HG02678 (cell line): ENCODE data around the gene PTGER1.
A peak's percentile ranks its signal among the peaks of the same experiment; 100 is the strongest.
"Not testable (repeated sequence)": the region's sequence is repeated elsewhere in the genome, so short reads cannot be mapped to it uniquely, and the experiment has no call there.

Experiments
- ATAC-seq: cut with Tn5 transposase; IDR thresholded peaks from one replicate; pipeline ENCODE4 v1.9.1; 2021; ENCODE audit warnings: mild to moderate bottlenecking, moderate library complexity; ENCODE audit not compliant: unreplicated experiment

Gene PTGER1, protein sequence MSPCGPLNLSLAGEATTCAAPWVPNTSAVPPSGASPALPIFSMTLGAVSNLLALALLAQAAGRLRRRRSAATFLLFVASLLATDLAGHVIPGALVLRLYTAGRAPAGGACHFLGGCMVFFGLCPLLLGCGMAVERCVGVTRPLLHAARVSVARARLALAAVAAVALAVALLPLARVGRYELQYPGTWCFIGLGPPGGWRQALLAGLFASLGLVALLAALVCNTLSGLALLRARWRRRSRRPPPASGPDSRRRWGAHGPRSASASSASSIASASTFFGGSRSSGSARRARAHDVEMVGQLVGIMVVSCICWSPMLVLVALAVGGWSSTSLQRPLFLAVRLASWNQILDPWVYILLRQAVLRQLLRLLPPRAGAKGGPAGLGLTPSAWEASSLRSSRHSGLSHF

DNA sequence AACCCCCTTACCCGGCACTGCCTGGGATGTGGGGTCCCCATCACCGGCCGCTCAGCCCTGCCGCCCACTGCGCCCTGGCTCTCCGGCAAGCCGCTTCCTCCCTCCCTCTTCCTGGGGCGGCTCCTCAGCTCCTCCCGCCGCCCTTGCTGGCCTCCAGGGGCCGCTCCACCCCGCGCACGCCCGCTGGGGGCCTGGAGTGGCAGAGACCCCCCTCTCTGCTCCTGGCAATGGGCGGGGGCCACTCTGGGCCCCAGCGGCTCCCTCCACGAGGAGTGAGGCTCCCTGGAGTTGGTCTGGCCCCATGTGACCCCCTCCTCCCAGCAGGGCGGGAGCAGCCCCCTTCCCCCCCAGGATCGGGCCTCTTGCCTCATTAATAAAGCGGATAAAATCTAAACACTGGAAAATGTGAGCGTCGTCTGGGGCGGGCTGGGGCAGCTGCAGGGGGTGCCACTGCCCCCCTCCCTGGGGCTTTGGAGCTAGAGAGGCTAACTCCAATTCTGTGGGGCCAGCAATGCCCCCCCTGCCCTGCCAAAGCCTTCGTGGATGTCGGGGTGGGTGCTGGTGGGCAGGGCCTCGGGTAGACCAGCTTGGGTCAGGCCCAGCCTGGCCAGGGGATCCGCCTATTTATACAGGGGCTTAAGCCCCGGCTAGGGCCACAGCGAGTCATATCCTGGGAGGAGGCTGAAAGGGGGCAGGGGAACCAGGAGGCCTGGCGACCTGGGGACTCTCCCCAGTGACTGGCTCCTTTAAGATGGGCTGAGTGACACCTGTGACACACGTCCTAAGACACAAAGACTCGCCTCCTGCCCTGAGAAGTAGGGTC lies at the start of gene PTGER1:
Gene PTGER1, minus strand, starts transcription at position 104 of the 823 bp plus-strand sequence. CDS start 1,034 bp downstream, outside the sequence.
- no peak for ATAC-seq

DNA sequence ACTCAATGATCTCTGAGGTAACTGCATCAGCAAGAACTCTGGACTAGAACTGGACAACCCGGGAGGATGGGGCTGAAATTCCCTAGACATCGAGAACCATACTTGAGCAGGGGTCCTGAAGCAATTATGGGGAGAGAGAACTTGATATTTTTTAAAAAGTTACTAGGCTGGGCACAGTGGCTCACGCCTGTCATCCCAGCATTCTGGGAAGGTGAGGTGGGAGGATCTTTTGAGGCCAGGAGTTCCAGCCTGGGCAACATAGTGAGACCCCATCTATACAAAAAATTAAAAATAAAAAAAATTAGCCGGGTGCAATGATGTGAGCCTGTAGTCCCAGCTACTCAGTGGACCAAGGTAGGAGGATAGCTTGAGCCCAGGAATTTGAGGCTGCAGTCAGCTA lies 45.4 kb upstream of the PTGER1 start:
- no peak for ATAC-seq

DNA sequence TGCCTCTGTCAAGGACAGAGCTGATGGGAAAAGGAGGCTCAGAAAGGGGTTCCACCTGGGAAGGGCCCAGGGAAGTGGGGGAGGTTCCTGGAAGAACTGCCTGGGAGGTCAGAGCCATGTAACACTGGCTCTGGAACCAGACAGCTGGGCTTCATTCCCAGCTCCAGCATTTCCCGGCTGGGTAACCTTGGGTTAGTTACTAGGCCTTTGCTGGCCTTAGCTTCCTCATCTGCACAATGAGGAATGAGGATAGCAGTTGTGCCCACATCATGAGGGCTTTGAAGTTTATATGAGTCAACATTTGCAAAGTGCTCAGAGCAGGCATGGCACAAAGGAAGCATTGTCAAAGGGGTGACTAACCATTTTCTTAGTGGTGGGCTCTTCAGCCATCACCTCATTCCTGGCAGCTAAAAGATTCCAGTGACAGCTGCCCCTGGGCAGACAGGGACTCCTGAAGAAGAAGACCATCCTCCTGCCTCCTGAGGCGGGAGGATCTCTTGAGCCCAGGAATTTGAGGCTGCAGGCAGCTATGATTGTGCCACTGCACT lies 44.8 kb upstream of the PTGER1 start:
- no peak for ATAC-seq

DNA sequence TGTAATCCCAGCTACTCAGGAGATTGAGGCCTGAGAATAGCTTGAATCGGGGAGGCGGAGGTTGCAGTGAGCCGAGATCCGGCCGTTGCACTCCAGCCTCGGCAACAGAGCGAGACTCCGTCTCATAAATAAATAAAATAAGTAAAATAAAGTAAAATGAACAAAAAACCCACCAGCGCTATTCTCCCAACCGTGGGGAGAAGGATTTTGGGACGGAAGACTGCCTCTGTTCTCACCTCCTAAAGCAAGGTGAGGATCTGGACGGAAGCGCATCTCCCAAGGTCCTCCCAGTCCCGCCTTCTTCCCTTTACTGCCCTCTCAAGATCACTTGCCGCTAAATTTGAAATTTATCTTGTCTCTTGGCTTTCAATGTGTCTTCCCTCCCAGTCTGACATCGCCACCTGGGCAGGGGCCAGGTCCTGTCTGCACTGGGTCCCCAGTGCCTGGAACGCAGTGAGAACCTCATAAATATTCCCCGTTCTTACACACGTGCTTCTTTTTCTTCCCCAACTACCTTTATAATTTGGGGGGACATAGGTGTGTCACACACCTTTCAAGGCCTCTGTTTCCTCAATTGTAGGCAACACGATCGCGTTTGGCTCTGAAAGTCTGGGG lies 44.2 kb upstream of the PTGER1 start:
- no peak for ATAC-seq

DNA sequence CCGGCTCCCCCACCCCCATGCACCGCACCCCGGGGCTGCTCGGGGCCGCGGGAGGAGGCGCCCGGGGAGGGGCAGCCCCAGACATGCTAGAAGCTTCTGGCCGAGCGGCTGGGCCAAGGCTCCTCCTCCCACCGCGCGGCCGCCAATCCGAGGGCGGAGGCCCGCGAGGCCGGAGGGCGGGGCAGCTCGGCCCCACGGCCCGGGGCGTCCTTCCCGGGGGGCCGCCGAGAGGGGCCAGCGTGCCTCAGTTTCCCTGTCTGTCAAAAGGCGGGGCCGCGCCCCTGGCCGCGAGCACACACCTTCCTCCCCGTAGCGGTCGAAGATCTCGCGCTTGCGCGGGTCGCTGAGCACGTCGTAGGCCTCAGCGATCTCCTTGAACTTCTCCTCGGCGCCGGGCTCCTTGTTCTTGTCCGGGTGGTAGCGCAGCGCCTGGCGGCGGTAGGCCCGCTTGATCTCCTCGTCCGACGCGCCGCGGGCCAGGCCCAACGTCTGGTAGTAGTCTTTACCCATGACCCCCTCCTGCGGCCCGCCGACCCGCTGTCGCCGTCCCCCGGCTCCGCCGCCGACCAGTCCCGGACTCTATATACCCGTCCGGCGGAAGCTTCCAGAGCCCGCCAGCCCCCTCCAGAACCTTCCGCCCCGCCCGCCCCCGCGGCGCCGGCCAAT lies 42.8 kb upstream of the PTGER1 start, which contains the start of gene DNAJB1:
Gene DNAJB1, minus strand, starts transcription at position 558 of the 666 bp plus-strand sequence. Its CDS starts 48 bp downstream, at position 510.
- ATAC-seq: peak; percentile 61

DNA sequence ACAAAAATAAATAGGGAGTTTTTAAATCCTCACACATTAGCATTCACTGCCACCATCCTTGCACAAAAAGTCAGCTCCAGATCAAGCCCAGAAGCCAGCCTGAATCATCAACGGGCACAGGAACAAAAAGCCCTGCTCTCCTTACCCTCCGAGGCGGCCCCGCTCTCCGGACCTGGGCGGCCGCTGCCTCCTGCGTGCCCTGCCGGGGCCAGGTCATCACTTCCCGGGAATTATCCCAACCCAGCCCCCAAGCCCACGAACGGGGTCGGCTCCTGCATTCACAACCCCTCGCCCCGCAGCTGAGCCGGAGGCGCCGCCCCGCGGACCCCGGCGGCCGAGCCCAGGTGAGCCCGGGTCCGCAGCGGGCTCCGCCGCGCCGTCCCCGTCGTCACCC lies 42.3 kb upstream of the PTGER1 start:
- no peak for ATAC-seq

DNA sequence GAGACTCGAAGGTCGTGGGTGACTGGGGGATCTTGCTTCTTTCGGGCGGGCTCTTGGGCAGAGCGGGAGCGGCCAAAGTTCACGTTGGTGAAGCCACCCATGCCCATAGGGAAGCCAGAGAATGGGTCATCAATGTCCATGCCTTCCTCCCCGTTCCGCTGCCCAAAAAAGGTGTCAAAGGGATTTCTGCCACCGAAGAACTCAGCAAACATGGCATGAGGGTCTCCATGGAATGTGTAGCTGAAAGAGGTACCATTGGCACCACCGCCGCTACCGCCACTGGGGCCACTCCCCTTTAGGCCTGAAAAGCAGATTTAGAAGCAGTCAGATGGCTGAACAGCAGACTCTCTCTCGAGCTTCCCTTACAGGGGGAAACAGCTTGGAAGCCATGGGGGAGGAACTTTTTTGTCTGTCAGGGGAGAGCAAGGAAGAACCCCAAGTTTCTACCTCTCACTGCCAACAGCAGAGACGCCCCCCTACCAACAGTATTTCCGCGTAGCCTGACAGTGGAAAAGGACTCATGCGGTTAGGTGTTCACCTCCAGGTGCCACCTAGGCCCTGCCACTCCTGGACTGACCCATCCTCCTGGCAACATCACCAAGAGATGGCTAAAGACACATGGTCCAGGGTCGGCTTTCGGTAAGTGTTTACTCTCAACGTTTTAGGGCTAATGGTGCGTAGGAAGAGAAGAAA lies 41.7 kb upstream of the PTGER1 start:
- no peak for ATAC-seq

DNA sequence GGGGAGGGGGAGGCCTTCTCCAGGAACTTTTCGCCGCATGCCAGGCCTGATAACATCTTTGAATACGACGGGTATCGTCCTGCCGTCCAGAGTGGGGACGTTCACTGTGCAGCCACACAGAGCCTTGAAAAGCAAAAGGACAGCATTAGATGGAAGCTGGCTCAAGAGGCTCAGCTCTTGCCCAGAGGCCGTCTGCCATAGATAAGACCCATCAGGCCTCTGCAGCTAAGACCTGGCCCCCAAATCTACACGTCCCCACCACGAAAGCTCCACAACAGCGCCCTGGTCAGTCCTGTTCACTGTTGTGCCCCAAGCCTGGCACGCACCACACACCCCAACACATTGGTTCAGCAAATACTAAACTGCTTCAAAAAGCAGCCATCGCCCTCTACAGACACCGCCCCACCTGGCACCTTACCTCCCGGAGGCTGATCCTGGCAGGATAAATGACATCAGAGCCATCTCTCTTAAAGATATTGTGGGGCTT lies 40.9 kb upstream of the PTGER1 start:
- no peak for ATAC-seq

DNA sequence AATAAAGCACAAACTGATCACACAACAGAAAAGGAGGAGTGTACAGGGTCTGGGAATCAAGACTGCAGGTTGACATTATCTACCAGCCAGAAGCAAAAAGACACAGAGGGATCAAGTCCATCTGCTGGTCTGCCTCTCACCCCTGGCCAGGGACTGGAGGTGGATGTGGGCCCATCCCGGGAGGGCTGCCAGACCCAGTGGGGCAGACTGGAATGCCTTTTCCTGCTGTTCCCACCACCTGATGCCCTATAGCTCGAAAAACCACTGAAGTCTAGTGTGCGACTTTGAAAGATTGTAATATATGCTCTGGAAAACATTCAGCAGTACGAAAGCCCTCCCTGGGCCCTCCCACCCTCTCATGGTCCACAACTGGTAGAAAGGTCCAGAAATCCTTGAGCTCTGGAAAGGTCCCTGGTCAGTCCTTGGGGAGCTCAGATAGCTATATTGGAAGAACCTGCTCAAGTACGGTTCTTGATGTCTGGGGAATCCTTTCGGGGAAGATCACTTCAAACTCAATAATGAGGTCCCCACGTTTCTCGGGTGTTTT lies 40.4 kb upstream of the PTGER1 start:
- no peak for ATAC-seq

DNA sequence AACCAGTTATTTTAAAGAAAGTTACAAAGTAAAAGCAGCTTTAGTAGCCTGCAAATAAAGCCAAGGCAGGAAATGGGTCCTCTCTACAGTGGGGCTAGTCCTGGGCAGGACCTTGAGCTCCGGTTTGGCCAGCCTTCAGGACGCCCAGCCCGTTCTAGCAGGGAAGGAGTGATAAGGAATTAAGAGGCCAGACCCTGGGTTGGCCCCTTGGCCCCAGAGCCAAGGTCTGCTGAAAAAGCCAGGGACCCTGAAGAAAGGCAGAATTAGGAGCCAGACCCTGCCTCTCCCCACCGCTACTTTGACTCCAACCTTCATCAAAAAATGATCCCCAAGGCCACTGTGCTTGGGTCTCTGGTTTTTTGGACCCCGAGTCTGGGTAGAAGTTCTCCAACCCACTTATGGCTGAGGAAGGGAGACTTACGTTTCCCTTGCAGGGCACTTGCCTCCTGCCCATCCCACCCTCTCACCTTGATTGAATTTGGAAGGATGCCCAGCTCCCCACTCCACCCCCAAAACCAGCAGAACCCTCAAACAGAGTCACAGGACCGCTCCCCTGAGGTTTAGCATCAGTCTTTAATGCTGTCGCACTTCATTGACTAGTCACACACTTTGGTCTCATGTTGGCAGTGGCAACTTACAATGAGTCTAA lies 39.2 kb upstream of the PTGER1 start:
- ATAC-seq: no peak

DNA sequence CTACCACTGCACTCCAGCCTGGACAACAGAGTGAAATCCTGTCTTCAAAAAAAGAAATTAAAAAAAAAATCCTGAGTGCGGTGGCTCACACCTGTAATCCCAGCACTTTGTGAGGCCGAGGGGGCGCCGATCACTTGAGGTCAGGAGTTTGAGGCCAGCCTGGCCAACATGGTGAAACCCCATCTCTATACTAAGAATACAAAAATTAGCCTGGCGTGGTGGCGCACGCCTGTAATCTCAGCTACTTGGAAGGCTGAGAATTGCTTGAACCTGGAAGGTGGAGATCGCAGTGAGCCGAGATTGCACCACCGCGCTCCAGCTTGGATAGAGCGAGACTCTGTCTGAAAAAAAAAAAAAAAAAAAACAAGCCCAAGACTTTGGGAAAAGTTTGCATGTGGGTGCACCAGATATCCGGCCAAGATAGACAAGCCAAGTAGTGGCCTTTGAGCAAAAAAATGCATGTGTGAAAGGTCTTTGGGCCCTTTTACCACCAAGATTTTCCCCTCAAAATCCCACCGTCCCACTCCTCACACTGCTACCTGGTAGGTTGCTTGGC lies 37.3 kb upstream of the PTGER1 start:
- ATAC-seq: no peak

DNA sequence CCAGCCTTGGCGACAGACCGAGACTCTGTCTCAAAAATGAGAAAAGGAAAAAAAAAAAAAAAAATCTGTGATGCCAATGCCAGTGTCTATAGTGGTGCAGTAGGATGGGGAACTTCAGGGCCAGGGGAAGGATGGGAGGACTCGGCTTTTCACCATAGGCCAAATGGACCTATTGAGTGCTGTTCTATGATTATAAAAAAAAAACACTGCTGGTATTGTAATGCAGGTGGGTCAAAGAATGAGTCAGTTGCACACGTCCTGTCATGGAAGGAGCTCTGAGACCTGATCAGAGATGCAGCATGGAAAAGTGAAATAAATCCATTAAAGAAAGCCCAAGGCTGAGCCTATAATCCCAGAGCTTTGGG lies 36.1 kb upstream of the PTGER1 start:
- no peak for ATAC-seq

DNA sequence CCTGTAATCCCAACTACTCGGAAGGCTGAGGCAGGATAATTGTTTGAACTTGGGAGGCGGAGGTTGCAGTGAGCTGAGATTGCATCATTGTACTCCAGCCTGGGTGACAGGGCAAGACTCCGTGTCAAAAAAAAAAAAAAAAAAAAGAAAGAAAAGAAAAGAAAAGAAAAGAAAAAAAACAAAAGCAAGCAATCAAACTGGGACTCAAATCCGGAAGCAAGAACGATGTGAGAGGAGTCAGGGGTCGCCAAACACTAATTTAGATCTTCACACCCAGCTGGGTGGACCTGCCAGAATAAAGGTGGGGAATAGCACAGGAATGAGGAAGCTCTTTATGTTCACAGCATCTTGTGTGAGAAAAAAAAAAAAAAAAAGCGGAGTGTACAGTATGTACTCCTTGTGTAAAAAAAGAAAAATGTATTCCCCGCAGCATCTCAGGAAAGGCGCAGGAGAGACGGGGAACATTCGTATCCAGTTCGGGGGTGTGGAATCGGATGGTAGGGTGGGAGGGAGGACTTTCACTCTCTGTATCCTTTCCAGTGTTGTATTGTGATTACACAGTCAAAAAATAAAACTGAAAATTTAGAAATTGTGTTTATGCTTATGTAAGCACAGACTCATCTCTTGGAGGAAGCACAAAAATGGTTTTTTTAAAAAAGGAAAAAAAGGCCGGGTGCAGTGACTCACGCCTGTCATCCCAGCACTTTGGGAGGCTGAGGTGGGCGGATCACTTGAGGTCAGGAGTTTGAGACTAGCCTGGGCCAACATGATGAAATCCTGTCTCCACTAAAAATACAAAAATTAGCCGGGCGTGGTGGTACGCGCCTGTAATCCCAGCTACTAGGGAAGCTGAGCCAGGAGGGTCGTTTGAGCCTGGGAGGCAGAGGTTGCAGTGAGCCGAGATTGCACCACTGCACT lies 35.4 kb upstream of the PTGER1 start:
- ATAC-seq: no peak

DNA sequence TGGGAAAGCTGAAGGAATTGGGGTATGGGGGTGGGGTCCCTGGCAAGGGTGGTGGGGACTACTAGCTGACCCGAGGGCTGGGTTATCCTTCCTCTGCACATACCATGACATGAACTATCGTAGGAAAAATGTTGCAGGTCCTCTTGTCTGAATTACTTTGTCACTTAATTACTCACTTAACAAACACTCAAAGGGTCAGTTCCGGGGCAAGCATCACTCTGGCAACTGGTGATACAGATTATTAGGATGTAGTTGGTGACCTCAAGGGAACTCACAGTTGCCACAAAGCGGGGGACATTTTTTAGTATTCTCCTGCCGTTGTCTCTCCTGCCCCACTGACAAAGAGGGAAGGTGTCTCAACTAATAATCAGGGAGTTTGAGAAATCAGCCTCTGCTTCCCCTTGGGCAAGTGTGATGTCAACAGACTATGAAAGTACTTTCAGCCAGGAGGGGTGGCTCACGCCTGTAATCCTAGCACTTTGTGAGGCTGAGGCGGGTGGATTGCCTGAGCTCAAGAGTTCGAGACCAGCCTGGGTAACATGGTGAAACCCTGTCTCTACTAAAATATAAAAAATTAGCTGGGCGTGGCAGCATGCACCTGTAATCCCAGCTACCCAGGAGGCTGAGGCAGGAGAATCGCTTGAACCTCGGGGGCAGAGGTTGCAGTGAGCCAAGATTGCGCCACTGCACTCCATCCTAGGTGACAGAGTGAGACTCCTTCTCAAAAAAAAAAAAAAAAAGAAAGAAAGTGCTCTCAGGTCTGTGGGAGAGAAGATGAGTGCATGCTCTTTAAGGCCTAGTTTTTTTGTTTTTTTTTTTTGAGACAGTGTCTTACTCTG lies 32.8 kb upstream of the PTGER1 start:
- no peak for ATAC-seq

DNA sequence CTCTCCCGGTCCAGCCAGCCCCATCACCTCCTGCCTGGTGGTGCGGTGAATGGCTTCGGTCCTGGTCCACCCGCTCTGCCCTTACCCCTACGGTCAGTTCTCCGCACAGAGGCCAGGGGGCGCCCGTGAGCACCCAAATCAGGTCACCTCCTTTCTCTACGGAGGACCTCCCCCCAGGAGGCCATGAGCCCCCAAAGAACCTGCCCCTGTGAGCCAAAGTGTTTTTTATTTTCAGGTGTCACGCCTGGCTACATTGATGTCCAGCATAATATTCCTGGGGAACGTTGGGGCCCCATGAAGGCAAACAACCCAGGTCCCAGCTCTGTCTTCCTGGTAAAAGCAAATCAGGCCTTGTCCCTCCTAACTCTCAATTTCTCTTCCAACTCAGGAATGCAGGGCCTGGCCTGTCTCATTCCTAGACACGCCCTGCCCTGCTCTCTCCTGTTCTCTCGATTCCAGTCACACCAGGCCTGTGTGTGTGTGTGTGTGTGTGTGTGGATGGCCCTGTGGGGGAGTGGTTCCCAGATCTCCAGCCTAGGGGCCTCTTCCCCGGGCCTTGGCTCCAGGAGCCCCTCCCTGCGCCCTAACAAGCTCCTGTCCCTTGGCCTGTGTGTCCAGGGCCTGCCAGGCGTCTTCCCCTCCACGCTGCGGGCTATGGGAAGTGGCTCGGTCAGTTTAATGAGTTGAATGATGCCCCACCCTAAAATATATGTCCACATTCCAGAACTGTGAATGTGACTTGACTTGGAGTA lies 30.5 kb upstream of the PTGER1 start:
- ATAC-seq: no peak

DNA sequence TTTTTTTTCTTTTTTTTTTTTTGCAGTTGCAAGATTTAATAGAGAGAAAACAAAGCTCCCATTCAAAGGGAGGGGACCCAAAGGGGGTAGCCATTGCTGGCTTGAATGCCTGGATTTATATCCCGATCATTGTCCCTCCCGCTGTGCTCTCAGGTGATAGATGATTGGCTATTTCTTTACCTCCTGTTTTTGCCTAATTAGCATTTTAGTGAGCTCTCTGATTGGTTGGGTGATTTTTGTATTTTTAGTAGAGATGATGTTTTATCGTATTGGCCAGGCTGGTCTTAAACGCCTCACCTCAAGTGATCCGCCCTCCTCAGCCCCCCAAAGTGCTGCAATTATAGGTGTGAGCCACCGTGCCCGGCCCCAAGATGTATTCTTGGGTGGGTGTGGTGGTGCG lies 29.4 kb upstream of the PTGER1 start:
- ATAC-seq: not testable (repeated sequence)
